Upper lobe of right lung (tissue), 1 donor: ENCODE data around the gene BCKDHA. TPM values are rescaled to one million over a fixed set of nuclear protein-coding genes. Genes with fewer than 3 reads are reported as not detected.
A peak's percentile ranks its signal among the peaks of the same experiment; 100 is the strongest.
"Not testable (repeated sequence)": the region's sequence is repeated elsewhere in the genome, so short reads cannot be mapped to it uniquely, and the experiment has no call there.

ENCODE experiments used
- ATAC-seq: fragments of 200-7000 bp; cut with Tn5 transposase; one replicate; pipeline ENCODE4 v1.9.1; 2020; ENCODE audit warnings: mild to moderate bottlenecking, moderate library complexity
- DNase-seq: peaks from one replicate; pipeline ENCODE4 v3.0.0-alpha.2; 2020
- H3K27ac ChIP-seq: fragments of 200-600 bp; one replicate; pipeline ENCODE4 v1.8.0; 2022
- H3K27me3 ChIP-seq: fragments of 200-600 bp; one replicate; pipeline ENCODE4 v1.8.0; 2022; ENCODE audit warnings: mild to moderate bottlenecking
- H3K36me3 ChIP-seq: fragments of 200-600 bp; one replicate; pipeline ENCODE4 v1.8.0; 2022
- H3K4me1 ChIP-seq: fragments of 200-600 bp; one replicate; pipeline ENCODE4 v1.8.0; 2022
- H3K4me3 ChIP-seq: fragments of 200-600 bp; one replicate; pipeline ENCODE4 v1.8.0; 2022; ENCODE audit warnings: mild to moderate bottlenecking
- H3K9me3 ChIP-seq: fragments of 200-600 bp; one replicate; pipeline ENCODE4 v1.8.0; 2022
- intact Hi-C: fragments of 100-400 bp; cut with DNase I; formaldehyde crosslinking; loops from one replicate; pipeline ENCODE4 v1.11.0; 2022
- total RNA-seq: library from RNA; stranded (reverse); fragmentation: NEBNext Ultra II Directional; extraction: Animal tissue kit (Norgen Biotek cat#: 25700); gene quantifications from one replicate; pipeline ENCODE4 v1.2.1, GENCODE V29; 2021
- TF ChIP-seq, protein P1 (sequence below): fragments of 200-600 bp; IDR thresholded peaks from one replicate; pipeline ENCODE4 v1.8.0; 2022; ENCODE audit warnings: antibody characterized with exemption
- donor health status: DM: no; HTN: yes; CAD: no; lungs with severe emphysema.

Gene BCKDHA
- total RNA-seq, 1 donor from 2014 or later = 15.0 TPM

- H3K27me3 ChIP-seq = no peaks in the 10 kb centered on the region
- DNase-seq = no peak
- TF ChIP-seq, protein P1, sequence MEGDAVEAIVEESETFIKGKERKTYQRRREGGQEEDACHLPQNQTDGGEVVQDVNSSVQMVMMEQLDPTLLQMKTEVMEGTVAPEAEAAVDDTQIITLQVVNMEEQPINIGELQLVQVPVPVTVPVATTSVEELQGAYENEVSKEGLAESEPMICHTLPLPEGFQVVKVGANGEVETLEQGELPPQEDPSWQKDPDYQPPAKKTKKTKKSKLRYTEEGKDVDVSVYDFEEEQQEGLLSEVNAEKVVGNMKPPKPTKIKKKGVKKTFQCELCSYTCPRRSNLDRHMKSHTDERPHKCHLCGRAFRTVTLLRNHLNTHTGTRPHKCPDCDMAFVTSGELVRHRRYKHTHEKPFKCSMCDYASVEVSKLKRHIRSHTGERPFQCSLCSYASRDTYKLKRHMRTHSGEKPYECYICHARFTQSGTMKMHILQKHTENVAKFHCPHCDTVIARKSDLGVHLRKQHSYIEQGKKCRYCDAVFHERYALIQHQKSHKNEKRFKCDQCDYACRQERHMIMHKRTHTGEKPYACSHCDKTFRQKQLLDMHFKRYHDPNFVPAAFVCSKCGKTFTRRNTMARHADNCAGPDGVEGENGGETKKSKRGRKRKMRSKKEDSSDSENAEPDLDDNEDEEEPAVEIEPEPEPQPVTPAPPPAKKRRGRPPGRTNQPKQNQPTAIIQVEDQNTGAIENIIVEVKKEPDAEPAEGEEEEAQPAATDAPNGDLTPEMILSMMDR = peak; percentile 14
- intact Hi-C loops = no loop called here
- H3K27ac ChIP-seq = no peak overlapping the region
- H3K36me3 ChIP-seq = no peaks in the 10 kb centered on the region
- peaks cover 18% of the 10 kb centered on the region for H3K4me1 ChIP-seq
- no peak for ATAC-seq
- no peak overlapping the region for H3K4me3 ChIP-seq
- no peaks in the 10 kb centered on the region for H3K9me3 ChIP-seq
Observed at GRCh38 chr19:41377977-41378709, 19.5 kb upstream of the BCKDHA start.

GRCh38 chr19:41381536-41381935, 16.1 kb upstream of the BCKDHA start:
- intact Hi-C loops, H3K4me3 ChIP-seq, H3K9me3 ChIP-seq, ATAC-seq, H3K4me1 ChIP-seq, H3K36me3 ChIP-seq, H3K27ac ChIP-seq, H3K27me3 ChIP-seq, DNase-seq: not testable (repeated sequence)

- Histone ChIP-seq H3K36me3 (peaks cover 7% of the 10 kb centered on the region), H3K9me3 (no peaks in the 10 kb centered on the region), H3K27ac (no peak overlapping the region), H3K4me3 (no peak overlapping the region), H3K27me3 (no peaks in the 10 kb centered on the region), H3K4me1 (no peaks in the 10 kb centered on the region)
- ATAC-seq = no peak
- intact Hi-C loops = no loop called here
- TF ChIP-seq, protein P1 = no peak
- no peak for DNase-seq
Observed at GRCh38 chr19:41384351-41384750, 13.3 kb upstream of the BCKDHA start.

DNA sequence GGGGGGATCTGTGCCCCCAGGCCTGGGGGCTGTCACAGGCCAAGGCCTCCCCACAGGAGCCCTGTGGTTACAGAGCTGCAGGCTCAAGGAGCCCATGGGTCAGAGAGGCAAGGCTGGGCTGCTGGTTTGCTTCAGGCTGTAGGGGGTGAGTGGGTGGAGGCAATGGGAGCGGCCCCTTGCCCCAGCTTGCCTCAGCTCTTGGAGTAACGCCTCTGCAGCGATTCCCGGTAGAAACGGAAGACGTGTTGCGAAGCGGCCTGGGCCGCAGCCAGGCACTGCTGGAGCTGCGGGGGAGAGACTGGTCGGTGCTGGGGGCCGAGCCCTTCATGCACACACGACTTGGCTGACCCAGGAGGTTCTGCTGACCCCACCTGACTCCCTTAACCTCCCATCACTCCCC, 11.2 kb upstream of the BCKDHA start:
- ATAC-seq (peak; percentile 54), DNase-seq (no peak)
- intact Hi-C loops = no loop called here
- Histone ChIP-seq H3K4me3 (no peak overlapping the region), H3K27ac (no peak overlapping the region), H3K27me3 (no peaks in the 10 kb centered on the region), H3K36me3 (peaks cover 27% of the 10 kb centered on the region), H3K9me3 (no peaks in the 10 kb centered on the region), H3K4me1 (no peaks in the 10 kb centered on the region)
- TF ChIP-seq, protein P1 = no peak

- ATAC-seq = no peak
- Histone ChIP-seq H3K27me3 (no peaks in the 10 kb centered on the region), H3K4me3 (no peak overlapping the region), H3K9me3 (no peaks in the 10 kb centered on the region), H3K4me1 (peaks cover 4% of the 10 kb centered on the region), H3K27ac (no peak overlapping the region), H3K36me3 (peaks cover 33% of the 10 kb centered on the region)
- intact Hi-C loops = no loop called here
- no peak for DNase-seq
- TF ChIP-seq, protein P1 = no peak
Observed at GRCh38 chr19:41391618-41392017, 6.0 kb upstream of the BCKDHA start.

DNA sequence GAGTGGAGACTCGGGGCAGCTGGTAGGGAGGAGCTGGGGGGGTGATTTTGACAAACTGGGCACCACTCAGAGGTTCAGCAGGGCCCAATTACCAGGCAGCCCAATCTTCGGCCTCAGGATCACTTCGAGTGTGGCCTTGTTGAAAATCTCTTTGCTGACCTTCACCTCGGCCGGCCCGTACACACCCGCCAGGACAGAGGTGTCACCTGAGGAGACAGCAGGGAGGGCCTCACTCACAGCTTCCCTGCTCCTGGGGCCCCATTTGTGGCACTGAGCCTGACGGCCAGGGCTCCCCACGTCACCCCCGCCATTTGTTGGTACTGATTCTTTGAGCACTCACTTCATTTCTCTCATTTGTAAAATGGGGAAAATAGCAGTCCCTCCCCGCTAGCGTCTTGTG, 4.8 kb upstream of the BCKDHA start:
- H3K27me3 ChIP-seq = no peaks in the 10 kb centered on the region
- intact Hi-C loops = no loop called here
- peaks cover 33% of the 10 kb centered on the region for H3K36me3 ChIP-seq
- ATAC-seq = no peak
- DNase-seq = no peak
- H3K27ac ChIP-seq = no peak overlapping the region
- H3K4me3 ChIP-seq = no peak overlapping the region
- H3K4me1 ChIP-seq = peaks cover 4% of the 10 kb centered on the region
- TF ChIP-seq, protein P1 = no peak
- H3K9me3 ChIP-seq = no peaks in the 10 kb centered on the region
